Measurements from ENCODE around the gene PCBD2. TPM values are rescaled to one million over a fixed set of nuclear protein-coding genes. Genes with fewer than 3 reads are reported as not detected.

PCBD2 gene
- total RNA-seq, 1 donor from 2014 or later, result 10.5 TPM

DNA sequence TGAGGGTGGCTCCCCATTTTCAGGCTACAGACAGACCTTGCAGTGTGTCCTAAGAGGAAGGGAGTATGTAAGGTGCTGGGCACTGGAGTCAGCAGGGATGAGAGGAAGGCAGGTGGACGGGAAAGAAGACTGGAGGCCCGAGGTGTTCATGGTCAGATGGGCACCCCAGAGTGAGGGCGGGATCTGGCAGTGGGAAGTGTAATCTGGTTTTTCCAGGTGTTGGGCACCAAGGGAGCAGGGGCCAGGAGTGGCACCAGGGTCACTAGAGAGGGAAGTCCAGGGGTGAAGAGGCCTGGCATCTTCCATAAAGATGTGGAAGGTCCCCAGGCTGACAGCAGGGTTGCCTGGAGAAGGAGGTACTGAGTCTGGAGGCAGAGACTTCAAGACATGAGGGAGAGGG, 99.4 kb downstream of the PCBD2 start:
- Mint-ChIP-seq H3K9me3 (no peaks in the 10 kb centered on the region), H3K27me3 (peaks cover 29% of the 10 kb centered on the region), H3K36me3 (no peaks in the 10 kb centered on the region), H3K4me1 (ENCODE audit: unreplicated experiment) (no peaks in the 10 kb centered on the region), H3K4me3 (no peak overlapping the region), H3K27ac (no peak overlapping the region)
- TF ChIP-seq, protein P1, sequence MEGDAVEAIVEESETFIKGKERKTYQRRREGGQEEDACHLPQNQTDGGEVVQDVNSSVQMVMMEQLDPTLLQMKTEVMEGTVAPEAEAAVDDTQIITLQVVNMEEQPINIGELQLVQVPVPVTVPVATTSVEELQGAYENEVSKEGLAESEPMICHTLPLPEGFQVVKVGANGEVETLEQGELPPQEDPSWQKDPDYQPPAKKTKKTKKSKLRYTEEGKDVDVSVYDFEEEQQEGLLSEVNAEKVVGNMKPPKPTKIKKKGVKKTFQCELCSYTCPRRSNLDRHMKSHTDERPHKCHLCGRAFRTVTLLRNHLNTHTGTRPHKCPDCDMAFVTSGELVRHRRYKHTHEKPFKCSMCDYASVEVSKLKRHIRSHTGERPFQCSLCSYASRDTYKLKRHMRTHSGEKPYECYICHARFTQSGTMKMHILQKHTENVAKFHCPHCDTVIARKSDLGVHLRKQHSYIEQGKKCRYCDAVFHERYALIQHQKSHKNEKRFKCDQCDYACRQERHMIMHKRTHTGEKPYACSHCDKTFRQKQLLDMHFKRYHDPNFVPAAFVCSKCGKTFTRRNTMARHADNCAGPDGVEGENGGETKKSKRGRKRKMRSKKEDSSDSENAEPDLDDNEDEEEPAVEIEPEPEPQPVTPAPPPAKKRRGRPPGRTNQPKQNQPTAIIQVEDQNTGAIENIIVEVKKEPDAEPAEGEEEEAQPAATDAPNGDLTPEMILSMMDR (conservative IDR thresholded peaks at IDR 0.05), result no peak
- no peak for DNase-seq (ENCODE audit: extremely low spot score, unreplicated experiment)

DNA sequence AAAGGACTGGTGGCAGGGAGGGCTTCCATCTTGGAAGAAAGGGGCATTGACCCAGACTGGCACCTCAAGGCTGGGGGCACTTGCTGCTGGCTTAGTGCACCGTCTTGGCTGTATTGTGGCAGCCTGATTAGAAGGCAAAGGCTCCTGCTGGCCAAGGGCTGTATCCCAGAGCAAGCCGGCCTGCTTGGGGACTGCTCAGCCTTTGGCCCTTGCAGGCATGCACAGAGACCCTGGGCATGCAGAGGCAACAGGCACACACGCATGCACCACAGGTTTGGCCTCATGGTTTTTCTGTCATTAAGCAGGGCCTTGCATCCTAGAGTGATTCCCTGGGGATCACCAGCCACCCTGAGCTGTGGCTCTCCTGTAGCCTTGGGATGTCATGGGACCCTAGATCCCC, 100.1 kb downstream of the PCBD2 start:
- Mint-ChIP-seq H3K36me3 (no peaks in the 10 kb centered on the region), H3K27me3 (peaks cover 25% of the 10 kb centered on the region), H3K4me1 (ENCODE audit: unreplicated experiment) (no peaks in the 10 kb centered on the region), H3K9me3 (no peaks in the 10 kb centered on the region), H3K27ac (no peak overlapping the region), H3K4me3 (no peak overlapping the region)
- TF ChIP-seq, protein P1 (conservative IDR thresholded peaks at IDR 0.05), result no peak
- DNase-seq (ENCODE audit: extremely low spot score, unreplicated experiment), result no peak

DNA sequence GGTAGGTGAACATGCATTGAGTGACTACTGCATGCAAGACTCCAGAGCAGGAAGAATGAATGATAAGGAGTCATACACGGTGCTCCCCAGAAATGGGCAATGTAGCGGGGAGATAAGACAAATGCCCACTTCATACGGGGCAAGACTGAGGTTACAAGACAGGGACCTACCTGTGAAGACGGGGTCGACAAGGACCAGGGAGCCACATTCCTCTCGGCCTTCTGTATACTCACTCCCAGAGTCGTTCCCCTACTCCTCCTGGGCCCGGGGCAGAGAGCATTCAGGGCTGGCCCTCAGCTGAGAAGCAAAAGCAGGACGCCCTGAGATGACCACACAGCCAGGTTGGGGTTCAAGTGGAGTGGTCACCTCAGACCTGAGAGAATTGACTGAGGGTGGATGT, 102.4 kb downstream of the PCBD2 start:
- Mint-ChIP-seq H3K27me3 (peaks cover 12% of the 10 kb centered on the region), H3K9me3 (no peaks in the 10 kb centered on the region), H3K4me1 (ENCODE audit: unreplicated experiment) (no peaks in the 10 kb centered on the region), H3K4me3 (no peak overlapping the region), H3K36me3 (no peaks in the 10 kb centered on the region), H3K27ac (no peak overlapping the region)
- TF ChIP-seq, protein P1 (conservative IDR thresholded peaks at IDR 0.05), result no peak
- no peak for DNase-seq (ENCODE audit: extremely low spot score, unreplicated experiment)

DNA sequence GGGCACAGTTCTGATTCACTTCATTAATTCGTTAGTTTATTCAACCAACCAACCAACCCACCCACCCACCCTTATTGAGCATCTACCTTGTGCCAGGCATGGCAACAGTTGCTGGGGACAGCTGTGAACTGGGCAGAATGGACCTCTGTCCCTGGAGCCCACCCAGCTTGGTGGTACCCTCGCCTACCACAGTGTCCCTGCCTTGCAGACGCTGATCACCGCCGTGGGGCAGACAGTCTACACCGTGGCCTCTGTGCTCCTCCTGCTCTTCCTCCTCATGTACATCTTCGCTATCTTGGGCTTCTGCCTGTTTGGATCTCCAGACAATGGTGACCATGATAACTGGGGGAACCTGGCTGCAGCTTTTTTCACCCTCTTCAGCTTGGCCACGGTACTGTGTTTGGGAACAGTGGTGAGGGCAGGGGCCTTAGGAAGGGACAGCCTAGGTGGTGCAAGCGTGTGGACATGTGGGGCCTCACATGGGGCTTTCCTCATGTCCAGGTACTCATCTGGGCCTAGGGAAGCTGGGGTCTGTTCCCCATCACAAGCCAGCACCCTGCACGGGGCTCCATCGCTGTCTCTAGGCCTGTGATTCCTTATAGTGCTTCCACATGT, 102.9 kb downstream of the PCBD2 start:
- DNase-seq (ENCODE audit: extremely low spot score, unreplicated experiment), result no peak
- Mint-ChIP-seq H3K27ac (no peak overlapping the region), H3K27me3 (peaks cover 12% of the 10 kb centered on the region), H3K4me1 (ENCODE audit: unreplicated experiment) (no peaks in the 10 kb centered on the region), H3K4me3 (no peak overlapping the region), H3K9me3 (no peaks in the 10 kb centered on the region), H3K36me3 (no peaks in the 10 kb centered on the region)
- TF ChIP-seq, protein P1 (conservative IDR thresholded peaks at IDR 0.05), result no peak

GRCh38 chr5:135008556-135008955, 103.6 kb downstream of the PCBD2 start:
- TF ChIP-seq, protein P1 (conservative IDR thresholded peaks at IDR 0.05), result no peak
- H3K36me3 Mint-ChIP-seq, result no peaks in the 10 kb centered on the region
- H3K9me3 Mint-ChIP-seq, result no peaks in the 10 kb centered on the region
- peaks cover 15% of the 10 kb centered on the region for H3K27me3 Mint-ChIP-seq
- DNase-seq (ENCODE audit: extremely low spot score, unreplicated experiment), result no peak
- no peaks in the 10 kb centered on the region for H3K4me1 Mint-ChIP-seq (ENCODE audit: unreplicated experiment)
- H3K27ac Mint-ChIP-seq, result no peak overlapping the region
- no peak overlapping the region for H3K4me3 Mint-ChIP-seq
